IMR-90 (cell line): ENCODE data around the gene GPAT3. TPM values are rescaled to one million over a fixed set of nuclear protein-coding genes. Genes with fewer than 3 reads are reported as not detected.
A peak's percentile ranks its signal among the peaks of the same experiment; 100 is the strongest.

Source experiments
- ATAC-seq: fragments of 200-7000 bp; cut with Tn5 transposase; 2 replicates; pipeline ENCODE4 v1.9.1; 2020; ENCODE audit warnings: low read depth, mild to moderate bottlenecking, moderate library complexity
- BruUV-seq: library from RNA; stranded (reverse); fragments of 400-500 nt; replicated peaks from 2 replicates; lab custom pipeline; 2021; lab: Mats Ljungman, UMichigan
- CTCF ChIA-PET: fragments of 300-600 bp; formaldehyde crosslinking; extraction: SDS; loops from one replicate; lab custom pipeline; 2021; ENCODE audit warnings: antibody characterized with exemption; lab: Yijun Ruan, JAX
- POLR2A ChIA-PET: fragments of 300-600 bp; sonication (Branson Sonifier 250); formaldehyde crosslinking; loops from one replicate; lab custom pipeline; 2022; ENCODE audit warnings: antibody characterized with exemption; ENCODE audit not compliant: unreplicated experiment; lab: Charles Lee
- DNase-seq: peaks from one replicate; pipeline ENCODE4 v3.0.0; 2013
- H2AFZ ChIP-seq: replicated peaks from 2 replicates; pipeline ENCODE3; 2013; ENCODE audit warnings: low read length, mild to moderate bottlenecking; ENCODE audit not compliant: poor library complexity
- H2AK5ac ChIP-seq: 2 replicates; pipeline ENCODE4 v1.6.1; 2013; ENCODE audit warnings: low read depth, low read length, inconsistent platforms
- H2AK9ac ChIP-seq: replicated peaks from 2 replicates; pipeline ENCODE3; 2013; ENCODE audit warnings: mild to moderate bottlenecking, low read depth, low read length, moderate library complexity; ENCODE audit not compliant: poor library complexity
- H2BK120ac ChIP-seq: 2 replicates; pipeline ENCODE4 v1.6.1; 2013; ENCODE audit warnings: low read depth, low read length, inconsistent platforms
- H2BK15ac ChIP-seq: 3 replicates; pipeline ENCODE4 v1.6.1; 2013; ENCODE audit warnings: low read depth, low read length, inconsistent platforms
- H2BK20ac ChIP-seq: 2 replicates; pipeline ENCODE4 v1.6.1; 2013; ENCODE audit warnings: low read depth, mild to moderate bottlenecking, inconsistent platforms, low read length, moderate library complexity
- H2BK5ac ChIP-seq: 2 replicates; pipeline ENCODE4 v1.6.1; 2013; ENCODE audit warnings: mild to moderate bottlenecking, low read depth, low read length, inconsistent platforms; ENCODE audit not compliant: poor library complexity, severe bottlenecking
- H3K14ac ChIP-seq: replicated peaks from 2 replicates; pipeline ENCODE4 v1.6.1; 2013; ENCODE audit warnings: low read depth, low read length, inconsistent platforms
- H3K18ac ChIP-seq: 2 replicates; pipeline ENCODE4 v1.6.1; 2013; ENCODE audit warnings: low read depth, low read length, control low read depth
- H3K23ac ChIP-seq: 2 replicates; pipeline ENCODE4 v1.6.1; 2013; ENCODE audit warnings: low read depth, low read length, inconsistent platforms
- H3K27ac ChIP-seq: 2 replicates; pipeline ENCODE4 v1.5.1; 2013; ENCODE audit warnings: mild to moderate bottlenecking, control low read depth, low read length; ENCODE audit not compliant: insufficient read depth
- H3K27me3 ChIP-seq: 2 replicates; pipeline ENCODE4 v1.6.1; 2013; ENCODE audit warnings: low read length; ENCODE audit not compliant: control insufficient read depth, insufficient read depth
- H3K36me3 ChIP-seq: 2 replicates; pipeline ENCODE4 v1.6.1; 2013; ENCODE audit warnings: low read length, mixed read lengths; ENCODE audit not compliant: control insufficient read depth, insufficient read depth
- H3K4ac ChIP-seq: 2 replicates; pipeline ENCODE4 v1.6.1; 2013; ENCODE audit warnings: low read depth, low read length, inconsistent platforms
- H3K4me1 ChIP-seq: 2 replicates; pipeline ENCODE4 v1.6.1; 2013; ENCODE audit warnings: low read length, mixed read lengths; ENCODE audit not compliant: control insufficient read depth, insufficient read depth
- H3K4me2 ChIP-seq: 2 replicates; pipeline ENCODE4 v1.6.1; 2013; ENCODE audit warnings: low read depth, mild to moderate bottlenecking, control low read depth, low read length, moderate library complexity
- H3K4me3 ChIP-seq: 2 replicates; pipeline ENCODE4 v1.5.1; 2013; ENCODE audit warnings: low read depth, mild to moderate bottlenecking, control low read depth, low read length, moderate library complexity; ENCODE audit not compliant: insufficient read depth
- H3K56ac ChIP-seq: 2 replicates; pipeline ENCODE4 v1.6.1; 2013; ENCODE audit warnings: low read length, inconsistent platforms; ENCODE audit not compliant: insufficient read depth; ENCODE audit errors: extremely low read depth
- H3K79me1 ChIP-seq, 2 experiments: 2 replicates each; pipeline ENCODE4 v1.6.1; 2013; ENCODE audit warnings: low read length in 2 of 2, inconsistent platforms in 1 of 2, low read depth in 1 of 2
- H3K9ac ChIP-seq: 2 replicates; pipeline ENCODE4 v1.6.1; 2013; ENCODE audit warnings: low read depth, low read length, control low read depth
- H3K9me1 ChIP-seq: 2 replicates; pipeline ENCODE4 v1.6.1; 2013; ENCODE audit warnings: low read length, inconsistent platforms; ENCODE audit not compliant: insufficient read depth
- H3K9me3 ChIP-seq: 2 replicates; pipeline ENCODE4 v1.6.1; 2013; ENCODE audit warnings: low read length; ENCODE audit not compliant: control insufficient read depth, insufficient read depth
- H4K20me1 ChIP-seq: 2 replicates; pipeline ENCODE4 v1.6.1; 2013; ENCODE audit warnings: low read length, inconsistent platforms; ENCODE audit not compliant: insufficient read depth
- H4K5ac ChIP-seq: 2 replicates; pipeline ENCODE4 v1.6.1; 2013; ENCODE audit warnings: mild to moderate bottlenecking, low read depth, low read length, control low read depth
- H4K8ac ChIP-seq, 2 experiments: 2 replicates each; pipeline ENCODE4 v1.6.1; 2013; ENCODE audit warnings: low read depth in 2 of 2, low read length in 2 of 2, control low read depth in 1 of 2, inconsistent platforms in 1 of 2
- H4K91ac ChIP-seq: 2 replicates; pipeline ENCODE4 v1.6.1; 2013; ENCODE audit warnings: low read depth, low read length, inconsistent platforms; ENCODE audit not compliant: insufficient read depth
- CHD1 ChIP-seq: IDR thresholded peaks from 2 replicates; pipeline ENCODE4 v1.6.1; 2012; ENCODE audit warnings: low read depth, low read length, improper control_type of control experiment
- FOS ChIP-seq: fragments of 150-350 bp; IDR thresholded peaks from 2 replicates; pipeline ENCODE4 v1.6.1; 2016; ENCODE audit warnings: low read depth, low read length
- MAZ ChIP-seq: IDR thresholded peaks from 2 replicates; pipeline ENCODE4 v1.6.1; 2012; ENCODE audit warnings: low read depth, mild to moderate bottlenecking, low read length, improper control_type of control experiment, moderate library complexity, borderline replicate concordance
- NFE2L2 ChIP-seq: fragments of 150-350 bp; IDR thresholded peaks from 2 replicates; pipeline ENCODE4 v1.6.1; 2016; ENCODE audit warnings: low read depth, mild to moderate bottlenecking, low read length
- RAD21 ChIP-seq: IDR thresholded peaks from 2 replicates; pipeline ENCODE4 v1.6.1; 2012; ENCODE audit warnings: low read length, improper control_type of control experiment
- WGBS, 2 experiments: methylation state at CpG; one replicate each; pipeline versions ENCODE4 v1.1.5 to v1.1.7; 2013; ENCODE audit warnings: missing lambda C conversion rate in 2 of 2; ENCODE audit not compliant: insufficient read length in 1 of 2; ENCODE audit errors: extremely low coverage in 2 of 2; 5-methylcytosine and 5-hydroxymethylcytosine counted together
- dilution Hi-C: fragments of 300-500 bp; cut with HindIII; formaldehyde crosslinking; loops from one replicate; pipeline ENCODE4 v1.14.3; 2018; ENCODE audit warnings: low sequenced_read_pairs; ENCODE audit not compliant: unreplicated experiment
- in situ Hi-C: fragments of 300-500 bp; cut with MboI; formaldehyde crosslinking; loops from 3 replicates; pipeline ENCODE4 v1.14.3; 2019; ENCODE audit warnings: low sequenced_read_pairs, inconsistent platforms, mixed read lengths
- intact Hi-C: fragments of 100-400 bp; cut with micrococcal nuclease; formaldehyde crosslinking; loops from 2 replicates; pipeline ENCODE4 v1.10.0; 2022
- polyA plus RNA-seq, 3 experiments: library from polyadenylated mRNA; depleted of rRNA; stranded (reverse); fragments of >200 nt; gene quantifications; 2 replicates each; pipeline ENCODE4 v1.2.3, GENCODE V29; 2012; ENCODE audit warnings: low replicate concordance in 1 of 3
- total RNA-seq: library from RNA; depleted of rRNA; stranded (reverse); fragments of >200 nt; gene quantifications from 2 replicates; pipeline ENCODE4 v1.2.3, GENCODE V29; 2012
- TF ChIP-seq, protein P1 (sequence below): fragments of 150-350 bp; IDR thresholded peaks from 2 replicates; pipeline ENCODE4 v1.6.1; 2017; ENCODE audit warnings: mild to moderate bottlenecking, antibody characterized with exemption, low read length, low read depth

The GPAT3 gene
- total and polyA plus RNA-seq, 2 of the 4 experiments (the other 2 are of a cell fraction) = 1.3 to 2.9 TPM

DNA sequence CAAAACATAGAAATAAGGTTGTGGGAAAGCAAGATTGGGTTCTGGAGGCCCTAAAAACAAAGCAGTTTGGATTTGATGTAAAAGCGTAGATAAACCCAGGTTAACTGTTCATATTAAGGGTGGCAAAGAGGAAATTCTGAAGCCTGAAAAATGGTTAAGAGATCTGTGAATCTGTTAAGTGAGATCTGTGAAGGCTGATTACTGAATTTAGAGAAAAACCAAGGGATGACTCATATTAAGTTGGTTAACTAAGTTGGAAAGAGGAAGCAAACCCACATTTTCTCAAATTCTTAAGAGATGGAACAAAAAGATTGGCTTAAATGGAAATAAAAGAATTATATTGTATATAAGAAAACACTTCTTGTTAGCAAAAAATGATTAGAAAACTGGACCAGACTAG lies 22.8 kb downstream of the GPAT3 start:
- dilution Hi-C loops (no loop called here), in situ Hi-C loops (no loop called here), intact Hi-C loops (no loop called here)
- H3K18ac ChIP-seq = no peak overlapping the region
- H3K4me3 ChIP-seq = no peak overlapping the region
- H3K79me1 ChIP-seq = peaks cover 0 to 5% of the 10 kb centered on the region in 2 experiments; a peak in 2 of 4 replicates
- H4K91ac ChIP-seq = no peak overlapping the region
- no peaks in the 10 kb centered on the region for H4K20me1 ChIP-seq
- H2BK120ac ChIP-seq = no peak overlapping the region
- no peak overlapping the region for H2BK5ac ChIP-seq
- peak; percentile 49 for DNase-seq
- no peak overlapping the region for H3K4ac ChIP-seq
- H3K56ac ChIP-seq = no peak overlapping the region
- H4K5ac ChIP-seq = no peak overlapping the region
- H3K4me2 ChIP-seq = no peak overlapping the region
- no TSS peak for BruUV-seq
- ChIA-PET CTCF (interaction anchor here (0.6 to 0.9 kb wide), 2 partner anchors 9 to 34 kb away, joined by 3 to 4 read pairs; no protein-coding TSS in a partner anchor), POLR2A (no interaction called here)
- H2AK5ac ChIP-seq = no peak overlapping the region
- no peak overlapping the region for H3K14ac ChIP-seq
- 50% methylated on average over 1 of the region's 1 CpG; no CpG with 5 or more reads in 1 of the 2 experiments for WGBS, 2 experiments
- peaks cover 2% of the 10 kb centered on the region; the same call in 1 of the 2 replicates for H3K4me1 ChIP-seq
- H2BK20ac ChIP-seq = no peak overlapping the region
- no peaks in the 10 kb centered on the region for H3K36me3 ChIP-seq
- H2BK15ac ChIP-seq = no peak overlapping the region
- no peak overlapping the region for H3K23ac ChIP-seq
- H3K27me3 ChIP-seq = no peaks in the 10 kb centered on the region
- H3K27ac ChIP-seq = no peak overlapping the region
- H3K9me3 ChIP-seq = no peaks in the 10 kb centered on the region
- no peak overlapping the region for H3K9ac ChIP-seq
- 0 out of 2 replicates have a peak, but pooled peaks cover 3% of the 10 kb centered on the region for H3K9me1 ChIP-seq
- H2AK9ac ChIP-seq = no peak overlapping the region
- no peak overlapping the region for H2AFZ ChIP-seq
- H4K8ac ChIP-seq = no peak overlapping the region
- TF ChIP-seq FOS = peak; percentile 29; the same call in 1 of the 2 replicates
- TF ChIP-seq MAZ = no peak
- TF ChIP-seq CHD1 = no peak
- no peak for TF ChIP-seq NFE2L2
- TF ChIP-seq RAD21 = no peak
- TF ChIP-seq, protein P1, sequence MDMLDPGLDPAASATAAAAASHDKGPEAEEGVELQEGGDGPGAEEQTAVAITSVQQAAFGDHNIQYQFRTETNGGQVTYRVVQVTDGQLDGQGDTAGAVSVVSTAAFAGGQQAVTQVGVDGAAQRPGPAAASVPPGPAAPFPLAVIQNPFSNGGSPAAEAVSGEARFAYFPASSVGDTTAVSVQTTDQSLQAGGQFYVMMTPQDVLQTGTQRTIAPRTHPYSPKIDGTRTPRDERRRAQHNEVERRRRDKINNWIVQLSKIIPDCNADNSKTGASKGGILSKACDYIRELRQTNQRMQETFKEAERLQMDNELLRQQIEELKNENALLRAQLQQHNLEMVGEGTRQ = no peak
- peak; percentile 57; the same call in 1 of the 2 replicates for ATAC-seq
